Prostate gland (tissue), 2 donors: ENCODE results near the gene RENBP. TPM values are rescaled to one million over a fixed set of nuclear protein-coding genes. Genes with fewer than 3 reads are reported as not detected.

ENCODE experiments used
- DNase-seq: peaks from one replicate; pipeline ENCODE4 v3.0.0-alpha.2; 2019; ENCODE audit warnings: low spot score
- H3K27ac ChIP-seq, 2 donors: fragments of 200-600 bp; sonication (generic); 2 replicates each; pipeline ENCODE4 v1.5.1; 2017 to 2019
- H3K27me3 ChIP-seq: fragments of 200-600 bp; sonication (generic); replicated peaks from 2 replicates; pipeline ENCODE4 v1.5.1; 2019; ENCODE audit not compliant: insufficient read depth
- H3K36me3 ChIP-seq, 2 donors: fragments of 200-600 bp; sonication (generic); 1 replicate in 1 of 2; 2 replicates in 1 of 2; pipeline versions ENCODE4 v1.5.1 to v1.8.1; 2017 to 2019
- H3K4me1 ChIP-seq: fragments of 200-600 bp; sonication (generic); replicated peaks from 2 replicates; pipeline ENCODE4 v1.5.1; 2019
- H3K4me3 ChIP-seq, 2 donors: fragments of 200-600 bp; sonication (generic); 2 replicates each; pipeline ENCODE4 v1.5.1; 2017 to 2019
- H3K9me3 ChIP-seq: fragments of 200-600 bp; sonication (generic); 2 replicates; pipeline ENCODE4 v1.5.1; 2017
- POLR2A ChIP-seq: fragments of 450-650 bp; IDR thresholded peaks from one replicate; pipeline ENCODE4 v1.6.1; 2016; ENCODE audit warnings: antibody characterized with exemption, mild to moderate bottlenecking
- POLR2AphosphoS5 ChIP-seq: sonication (generic); formaldehyde crosslinking; IDR thresholded peaks from one replicate; pipeline ENCODE4 v1.6.1; 2017; ENCODE audit warnings: antibody characterized with exemption
- WGBS: methylation state at CpG from one replicate; pipeline ENCODE4 v1.1.5; 2018; 5-methylcytosine and 5-hydroxymethylcytosine counted together
- intact Hi-C: fragments of 100-400 bp; cut with DNase I; formaldehyde crosslinking; loops from one replicate; pipeline ENCODE4 v1.14.2; 2022
- total RNA-seq, 2 donors: library from RNA; depleted of rRNA; stranded (reverse); fragments of >200 nt; gene quantifications; one replicate each; pipeline ENCODE4 v1.1.0, GENCODE V29; 2016
- TF ChIP-seq, protein P1 (sequence below), 4 experiments: fragments of 200-600 bp in 2 of 4; fragments of 450-650 bp in 2 of 4; sonication (generic) in 2 of 4; IDR thresholded peaks; 1 replicate in 3 of 4; 2 replicates in 1 of 4; pipeline ENCODE4 v1.5.1; 2016 to 2019; ENCODE audit warnings: antibody characterized with exemption in 4 of 4, mild to moderate bottlenecking in 2 of 4, moderate library complexity in 2 of 4

Gene RENBP
- total RNA-seq, 2 donors from 2014 or later, result 2.4 to 4.4 TPM

DNA sequence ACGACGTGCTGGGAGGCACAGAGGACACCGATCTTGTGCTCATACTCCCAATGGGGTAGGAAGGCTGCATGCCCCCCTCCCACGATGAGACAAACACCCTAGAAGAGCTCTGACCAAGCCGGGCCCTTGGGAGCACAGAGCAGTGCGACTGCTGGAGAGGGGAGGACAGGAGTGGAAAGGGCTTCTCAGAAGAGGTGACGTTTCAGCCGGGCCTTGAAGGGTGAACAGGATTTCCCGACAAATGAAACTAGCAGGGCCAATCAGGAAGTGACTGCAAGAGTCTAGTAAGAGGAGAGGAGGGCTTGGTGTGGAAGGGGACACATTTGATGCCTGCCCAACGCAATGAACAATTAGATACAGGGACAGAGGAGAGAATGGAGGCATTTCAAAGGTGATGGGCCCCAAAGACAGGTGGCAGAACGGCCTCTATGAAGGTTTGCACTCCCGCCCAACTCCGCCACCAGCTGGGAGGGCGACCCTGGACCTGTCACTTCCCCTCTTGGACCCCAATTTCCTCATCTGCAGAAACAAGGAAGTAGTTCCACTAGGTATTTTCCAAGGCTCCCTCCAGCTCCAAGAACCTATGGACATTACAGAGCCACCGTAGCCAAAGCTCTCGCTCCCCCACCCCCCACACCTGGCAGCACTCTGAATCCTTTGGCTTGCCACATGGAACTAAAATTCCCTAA lies 23.2 kb upstream of the RENBP start:
- no peak for TF ChIP-seq POLR2AphosphoS5
- TF ChIP-seq, protein P1, sequence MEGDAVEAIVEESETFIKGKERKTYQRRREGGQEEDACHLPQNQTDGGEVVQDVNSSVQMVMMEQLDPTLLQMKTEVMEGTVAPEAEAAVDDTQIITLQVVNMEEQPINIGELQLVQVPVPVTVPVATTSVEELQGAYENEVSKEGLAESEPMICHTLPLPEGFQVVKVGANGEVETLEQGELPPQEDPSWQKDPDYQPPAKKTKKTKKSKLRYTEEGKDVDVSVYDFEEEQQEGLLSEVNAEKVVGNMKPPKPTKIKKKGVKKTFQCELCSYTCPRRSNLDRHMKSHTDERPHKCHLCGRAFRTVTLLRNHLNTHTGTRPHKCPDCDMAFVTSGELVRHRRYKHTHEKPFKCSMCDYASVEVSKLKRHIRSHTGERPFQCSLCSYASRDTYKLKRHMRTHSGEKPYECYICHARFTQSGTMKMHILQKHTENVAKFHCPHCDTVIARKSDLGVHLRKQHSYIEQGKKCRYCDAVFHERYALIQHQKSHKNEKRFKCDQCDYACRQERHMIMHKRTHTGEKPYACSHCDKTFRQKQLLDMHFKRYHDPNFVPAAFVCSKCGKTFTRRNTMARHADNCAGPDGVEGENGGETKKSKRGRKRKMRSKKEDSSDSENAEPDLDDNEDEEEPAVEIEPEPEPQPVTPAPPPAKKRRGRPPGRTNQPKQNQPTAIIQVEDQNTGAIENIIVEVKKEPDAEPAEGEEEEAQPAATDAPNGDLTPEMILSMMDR (IDR thresholded peaks at IDR 0.05), result no peak
- no peak for TF ChIP-seq POLR2A
- no peak overlapping the region for H3K4me3 ChIP-seq
- H3K9me3 ChIP-seq, result no peaks in the 10 kb centered on the region
- no peaks in the 10 kb centered on the region for H3K4me1 ChIP-seq
- peak overlapping the region in 1 of 2 donors; percentile 98 for H3K27ac ChIP-seq
- H3K27me3 ChIP-seq, result no peaks in the 10 kb centered on the region
- no peaks in the 10 kb centered on the region for H3K36me3 ChIP-seq
- WGBS, result 43% methylated on average over 14 of the region's 16 CpGs
- intact Hi-C loops, result no loop called here
- no peak for DNase-seq

DNA sequence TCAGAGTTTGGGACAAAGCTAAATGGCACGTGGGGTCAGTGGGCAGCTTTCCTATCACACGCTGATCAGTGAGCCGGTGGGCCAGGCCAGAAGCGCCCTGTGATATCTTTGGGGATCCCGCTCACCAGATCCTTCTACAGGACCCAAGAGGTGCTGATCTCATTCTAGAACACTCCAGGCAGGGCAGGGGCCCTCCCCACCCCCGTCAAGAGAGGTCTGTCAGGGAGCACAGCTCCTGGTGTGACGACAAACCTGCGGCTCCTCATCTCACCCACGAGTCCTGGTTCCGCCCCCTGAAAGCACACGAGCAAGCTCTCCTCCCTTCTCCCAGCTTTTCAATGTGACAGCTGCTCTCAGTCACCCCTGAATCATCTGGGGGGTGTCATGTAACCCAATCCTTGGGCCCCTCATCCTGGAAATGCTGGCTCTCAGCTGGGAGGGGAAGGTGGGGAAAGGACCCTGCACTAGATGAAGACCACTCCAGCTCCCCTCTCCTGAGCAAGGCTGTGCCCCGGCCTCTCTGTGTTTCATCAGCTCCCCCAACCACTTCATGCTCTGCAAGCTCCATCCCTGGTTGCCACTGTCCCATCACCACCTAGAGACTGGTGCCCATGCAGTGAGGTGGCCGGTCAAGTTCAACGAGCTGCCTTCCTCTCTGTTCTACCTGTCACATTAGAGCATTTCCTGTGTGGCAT lies 22.5 kb upstream of the RENBP start:
- Histone ChIP-seq H3K27me3 (no peaks in the 10 kb centered on the region), H3K36me3 (no peaks in the 10 kb centered on the region), H3K9me3 (no peaks in the 10 kb centered on the region), H3K4me3 (no peak overlapping the region), H3K27ac (peak overlapping the region in 1 of 2 donors; percentile 98), H3K4me1 (no peaks in the 10 kb centered on the region)
- intact Hi-C loops, result no loop called here
- DNase-seq, result no peak
- TF ChIP-seq POLR2AphosphoS5 (no peak), POLR2A (no peak)
- TF ChIP-seq, protein P1 (IDR thresholded peaks at IDR 0.05), result no peak
- WGBS, result 50% methylated on average over 10 of the region's 14 CpGs

DNA sequence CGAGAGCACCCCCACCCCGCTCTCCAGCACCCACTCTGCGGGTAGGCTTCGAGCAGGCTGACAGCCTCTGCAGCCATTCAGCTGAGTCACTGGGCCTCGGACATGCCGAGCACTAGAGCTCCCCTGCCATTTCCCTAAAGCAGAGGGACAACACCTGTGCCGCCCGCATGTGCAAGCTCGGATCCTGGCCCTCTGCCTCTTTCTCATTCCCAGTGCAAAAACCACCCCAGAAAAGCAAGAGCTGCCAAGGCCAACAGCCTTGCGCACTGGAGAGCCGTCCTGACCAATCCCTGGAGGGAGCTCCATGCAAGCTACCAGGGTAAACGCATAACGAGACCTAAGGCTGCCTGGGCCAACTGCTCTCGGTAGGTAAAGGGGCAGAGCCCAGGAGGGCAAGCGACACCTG lies 21.8 kb upstream of the RENBP start:
- Histone ChIP-seq H3K4me3 (no peak overlapping the region), H3K27ac (peak overlapping the region in 1 of 2 donors; percentile 5), H3K9me3 (no peaks in the 10 kb centered on the region), H3K36me3 (no peaks in the 10 kb centered on the region), H3K27me3 (no peaks in the 10 kb centered on the region), H3K4me1 (no peaks in the 10 kb centered on the region)
- no peak for DNase-seq
- WGBS, result 22% methylated on average over 13 of the region's 15 CpGs
- TF ChIP-seq, protein P1 (IDR thresholded peaks at IDR 0.05), result no peak
- no peak for TF ChIP-seq POLR2AphosphoS5
- TF ChIP-seq POLR2A, result no peak
- intact Hi-C loops, result no loop called here

DNA sequence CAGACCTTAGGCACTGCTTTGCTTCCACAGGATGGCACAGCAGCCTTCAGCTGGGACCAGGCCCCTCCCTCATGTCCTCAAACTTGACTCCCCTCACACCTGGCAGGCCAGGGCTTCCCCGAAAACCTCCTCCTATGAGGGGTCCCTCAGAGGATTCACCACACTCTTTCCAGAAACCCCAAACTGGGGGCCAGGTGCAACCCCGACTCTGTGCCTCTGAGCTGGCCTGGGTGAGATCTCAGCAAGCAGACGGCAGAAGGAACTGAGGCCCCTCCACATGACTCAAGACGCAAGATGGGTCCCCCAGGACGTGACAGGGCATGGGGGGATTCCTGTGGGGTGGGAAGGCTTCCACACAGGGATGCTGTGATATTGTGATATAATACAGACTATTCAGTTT lies 21.0 kb upstream of the RENBP start:
- Histone ChIP-seq H3K36me3 (no peaks in the 10 kb centered on the region), H3K4me3 (no peak overlapping the region), H3K4me1 (no peaks in the 10 kb centered on the region), H3K27me3 (no peaks in the 10 kb centered on the region), H3K27ac (no peak overlapping the region), H3K9me3 (no peaks in the 10 kb centered on the region)
- DNase-seq, result no peak
- WGBS, result 100% methylated on average over 1 of the region's 5 CpGs
- intact Hi-C loops, result no loop called here
- TF ChIP-seq, protein P1 (IDR thresholded peaks at IDR 0.05), result no peak
- TF ChIP-seq POLR2A, result no peak
- TF ChIP-seq POLR2AphosphoS5, result no peak

DNA sequence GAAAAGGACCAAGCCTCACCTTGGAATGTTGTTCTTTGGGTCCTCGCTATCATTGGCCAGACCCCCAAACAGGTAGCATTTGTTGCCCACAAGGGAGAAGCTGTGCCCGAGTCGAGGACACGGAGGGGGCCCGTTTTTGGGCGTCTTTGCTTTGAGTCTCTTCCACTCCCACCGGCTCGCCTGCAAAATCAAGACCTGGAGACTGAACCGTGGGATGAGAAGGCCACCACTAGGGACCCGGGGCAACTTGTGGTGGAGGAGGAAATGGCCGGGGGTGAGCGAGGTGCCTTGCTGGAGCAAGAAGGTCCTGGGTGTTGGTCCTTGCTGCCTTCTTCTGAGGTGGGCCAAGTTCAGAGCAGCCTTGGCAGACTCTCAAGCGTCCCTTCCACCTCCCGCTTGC lies 19.7 kb upstream of the RENBP start:
- intact Hi-C loops, result no loop called here
- Histone ChIP-seq H3K4me3 (no peak overlapping the region), H3K27me3 (no peaks in the 10 kb centered on the region), H3K9me3 (no peaks in the 10 kb centered on the region), H3K4me1 (no peaks in the 10 kb centered on the region), H3K27ac (no peak overlapping the region), H3K36me3 (no peaks in the 10 kb centered on the region)
- TF ChIP-seq, protein P1 (IDR thresholded peaks at IDR 0.05), result no peak
- TF ChIP-seq POLR2A (no peak), POLR2AphosphoS5 (no peak)
- 88% methylated on average over 11 of the region's 14 CpGs for WGBS
- DNase-seq, result no peak
